GM12874 (cell line): Measurements from ENCODE around the gene C15orf40.

Experiments used
- CTCF ChIP-seq: IDR thresholded peaks from 2 replicates; pipeline ENCODE4 v1.5.1; 2011; ENCODE audit warnings: low read depth, mild to moderate bottlenecking, control low read depth, low read length, moderate library complexity; ENCODE audit not compliant: insufficient read depth

The C15orf40 gene

DNA sequence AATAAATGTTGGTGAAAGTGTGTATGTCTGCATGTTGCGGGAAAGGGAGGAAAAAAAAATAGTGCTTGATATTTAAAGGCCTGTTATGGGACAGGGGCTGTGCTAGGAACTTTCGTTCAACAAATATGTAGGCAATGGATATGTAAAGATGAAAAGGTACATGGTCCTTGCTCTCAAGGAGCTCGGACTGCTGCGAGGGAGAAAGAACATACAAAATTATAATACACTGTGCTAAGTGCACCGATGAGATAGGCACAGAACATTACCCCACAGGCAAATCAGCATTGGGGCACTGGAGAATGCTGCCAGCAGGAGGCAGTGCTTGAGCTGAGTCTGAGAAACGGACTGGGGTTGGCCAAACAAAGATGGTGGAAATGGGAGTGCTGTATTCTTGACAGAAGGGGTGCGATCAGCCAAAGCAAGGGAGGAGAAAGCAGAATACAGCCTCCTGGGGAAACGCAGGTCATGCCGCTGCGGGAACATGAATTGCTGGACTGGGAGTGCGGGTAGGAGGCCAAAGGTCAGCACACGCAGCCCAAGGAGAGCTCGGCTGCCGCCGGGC is 649 bp downstream of the C15orf40 start:
- TF ChIP-seq CTCF = peak; percentile 88

GRCh38 chr15:82999905-83000671 is 11.4 kb downstream of the C15orf40 start:
- peak; percentile 49 for TF ChIP-seq CTCF

- no peak for TF ChIP-seq CTCF
These were observed 12.0 kb downstream of the C15orf40 start for GRCh38 chr15:82999426-82999825.

DNA sequence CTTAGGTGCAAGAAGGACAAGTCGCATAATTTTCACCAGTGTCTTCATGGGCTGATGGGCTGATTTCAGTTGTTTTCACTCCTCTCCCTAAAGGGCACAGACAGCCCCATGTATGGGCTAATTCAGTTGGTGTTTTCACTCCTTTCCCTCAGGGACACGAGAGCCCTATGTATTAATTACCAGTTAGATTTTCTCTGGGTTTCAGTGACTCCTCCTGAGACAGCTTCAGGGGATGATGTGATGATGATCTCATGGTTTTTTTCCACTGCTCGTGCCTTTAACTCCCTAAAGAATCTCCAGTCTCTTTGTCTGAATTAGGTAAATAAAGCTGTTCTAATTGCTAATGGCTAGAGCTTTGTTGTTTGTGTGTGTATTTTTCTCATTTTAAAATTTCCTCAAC is 15.5 kb downstream of the C15orf40 start:
- TF ChIP-seq CTCF = no peak

DNA sequence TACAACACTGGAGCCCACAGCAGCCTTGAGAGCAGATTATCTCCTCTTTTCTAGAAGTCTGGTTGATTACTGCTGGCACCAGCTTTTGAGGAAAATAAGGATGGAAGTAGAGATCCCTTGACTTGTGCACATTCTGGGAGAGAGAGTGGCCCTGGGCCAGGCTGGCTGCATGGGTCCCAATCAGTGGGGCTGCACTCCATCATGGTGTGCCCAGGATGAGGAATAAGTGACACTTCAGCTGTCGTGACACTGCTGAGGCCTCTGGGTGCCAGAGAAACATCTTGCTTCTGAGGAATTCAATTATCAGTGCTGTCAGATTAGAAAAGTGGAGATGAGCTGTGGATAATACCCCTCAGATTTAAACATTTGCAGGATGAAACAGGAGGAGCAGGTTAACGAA is 16.4 kb downstream of the C15orf40 start:
- TF ChIP-seq CTCF = no peak

- no peak for TF ChIP-seq CTCF
These were observed 18.3 kb downstream of the C15orf40 start for GRCh38 chr15:82993144-82993543.

DNA sequence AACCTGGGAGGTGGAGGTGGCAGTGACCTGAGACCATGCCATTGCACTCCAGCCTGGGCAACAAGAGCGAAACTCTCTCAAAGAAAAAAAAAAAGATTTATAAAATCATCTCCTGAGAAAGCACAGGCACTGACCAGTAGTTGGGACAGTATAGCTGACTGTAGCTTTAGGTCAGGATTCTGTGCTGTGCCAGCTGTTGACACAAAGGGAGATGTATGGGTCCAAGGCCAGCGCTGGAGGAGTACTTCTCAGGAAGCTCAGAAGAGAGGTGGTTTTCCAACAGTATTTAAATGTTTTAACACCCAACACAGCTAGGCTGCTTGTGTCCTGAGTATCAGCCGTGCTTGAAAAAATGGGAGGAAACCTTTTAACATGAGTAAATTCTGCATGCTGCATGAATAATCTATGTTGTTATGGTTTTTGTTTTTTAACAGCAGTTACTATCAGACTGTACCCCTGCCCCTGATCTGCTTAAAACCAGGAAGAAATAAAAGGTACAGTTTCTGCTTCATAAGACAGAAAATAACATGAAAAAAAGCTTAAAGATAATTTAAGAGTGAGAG is 18.9 kb downstream of the C15orf40 start:
- TF ChIP-seq CTCF = no peak
